Fibroblast of skin of back (primary cell): Measurements from ENCODE around the gene CCDC102B.
"Not testable (repeated sequence)": the region's sequence is repeated elsewhere in the genome, so short reads cannot be mapped to it uniquely, and the experiment has no call there.

Source experiments
- DNase-seq: peaks from one replicate; pipeline ENCODE4 v3.0.0-alpha.2; 2013

CCDC102B gene

GRCh38 chr18:68830256-68831045 lies 32.6 kb downstream of the CCDC102B start:
- DNase-seq: no peak

- DNase-seq: no peak
Measured at GRCh38 chr18:68833756-68834155, 35.9 kb downstream of the CCDC102B start.

DNA sequence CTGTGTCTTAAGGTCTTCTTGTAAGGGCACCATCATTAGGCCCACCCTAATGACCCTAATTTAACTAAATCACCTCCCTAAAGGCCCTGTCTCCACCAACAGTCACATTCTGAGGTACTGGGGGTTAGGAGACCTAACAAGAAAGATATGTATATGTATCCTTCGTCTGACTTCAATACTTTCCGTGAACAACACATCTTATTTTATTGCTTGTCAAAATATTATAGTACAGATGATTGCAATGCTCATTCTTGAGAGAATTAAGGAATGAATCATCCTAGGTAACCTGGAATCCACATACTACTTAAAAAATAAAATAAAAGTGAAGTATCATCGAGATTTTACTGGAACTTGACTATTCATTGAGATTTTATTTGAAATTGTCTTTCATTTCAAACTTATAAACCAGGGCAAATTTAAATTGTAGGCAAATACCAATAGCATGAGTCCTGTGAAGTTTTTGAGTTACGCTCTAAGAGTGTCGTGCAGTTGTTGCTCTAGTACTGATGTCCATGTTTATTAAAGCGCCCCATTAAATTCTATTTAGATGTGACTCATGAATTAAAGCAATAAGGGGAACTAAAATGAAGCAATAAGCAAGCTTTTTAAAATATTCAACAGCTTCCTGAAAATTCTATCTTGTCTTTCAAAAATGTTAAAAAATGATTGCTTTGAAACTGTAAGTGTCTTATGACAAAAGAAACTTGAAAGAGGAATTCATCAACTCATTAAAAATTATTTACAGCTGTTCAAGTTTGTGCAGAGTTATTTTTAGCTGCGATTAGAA lies 40.0 kb downstream of the CCDC102B start:
- peak; percentile 55 for DNase-seq

DNA sequence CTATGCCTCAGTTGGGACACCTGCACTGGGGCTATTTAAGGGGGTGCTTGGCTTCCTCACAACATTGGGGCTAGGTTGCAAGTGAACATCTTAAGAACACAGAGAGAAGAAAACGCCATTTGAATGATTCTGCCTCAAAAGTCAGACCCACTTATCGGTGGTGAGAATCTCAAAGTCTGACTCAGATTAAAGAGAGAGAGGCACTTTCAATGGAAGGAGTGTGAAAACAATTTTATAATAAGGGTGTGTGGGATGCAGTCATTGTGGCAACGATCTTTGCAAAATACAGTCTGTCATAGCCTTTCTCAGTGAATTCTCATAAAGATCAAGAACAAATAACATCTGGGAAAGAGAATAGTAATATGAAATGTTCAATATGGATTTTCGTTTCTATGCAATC lies 41.8 kb downstream of the CCDC102B start:
- DNase-seq: peak; percentile 21

DNA sequence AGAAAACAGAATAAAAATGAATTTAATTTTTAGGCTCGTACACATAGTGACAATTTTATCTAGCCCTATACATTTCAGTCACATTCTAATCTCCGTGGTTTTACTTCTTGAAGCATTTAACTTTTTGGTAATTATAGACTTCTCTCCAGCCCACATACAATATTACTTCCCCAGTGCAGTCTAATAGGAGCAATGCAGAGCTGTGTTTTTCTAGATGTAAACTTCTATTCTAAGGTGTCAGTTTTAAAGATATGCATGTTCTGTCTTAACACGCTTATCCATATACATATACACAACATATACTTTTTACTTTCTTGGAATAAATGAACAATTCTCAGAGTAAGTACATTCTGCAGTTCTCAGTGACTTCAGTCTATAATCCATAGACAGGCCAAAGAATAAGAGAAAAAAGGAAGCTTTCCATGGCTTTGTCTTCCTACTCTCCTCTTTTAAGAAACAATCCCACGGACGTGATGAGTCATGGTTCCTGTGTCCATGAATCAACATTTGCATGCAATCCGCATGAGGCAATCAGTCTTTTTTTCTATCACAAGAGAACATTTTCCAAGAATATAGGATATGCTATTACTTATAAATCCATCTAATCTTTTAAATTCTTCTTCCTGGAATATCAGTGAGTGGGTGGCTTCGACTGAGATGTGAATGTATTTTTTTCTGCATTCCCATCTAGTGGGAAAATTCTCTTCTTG lies 42.8 kb downstream of the CCDC102B start:
- peak; percentile 96 for DNase-seq

DNA sequence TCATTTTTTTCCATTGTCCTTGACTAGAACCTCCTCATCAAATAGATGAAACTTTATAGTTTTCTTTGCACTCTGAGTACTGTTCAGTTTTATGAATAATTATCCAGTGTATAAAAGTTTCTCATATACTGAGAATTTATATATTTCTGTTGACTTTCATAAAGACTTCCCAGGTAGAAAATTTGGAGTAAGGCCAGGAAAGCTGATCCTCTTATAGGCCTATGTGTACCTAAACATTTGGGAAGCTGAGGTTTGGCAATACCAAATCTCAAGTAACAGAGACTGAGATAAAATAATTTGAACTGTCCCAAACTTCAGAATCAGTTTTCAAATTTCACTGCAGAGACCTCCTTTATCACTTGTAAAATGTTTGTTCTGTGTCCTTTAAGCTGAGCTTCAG lies 43.4 kb downstream of the CCDC102B start:
- DNase-seq: no peak

- no peak for DNase-seq
Measured at GRCh38 chr18:68842951-68843350, 45.1 kb downstream of the CCDC102B start.

DNA sequence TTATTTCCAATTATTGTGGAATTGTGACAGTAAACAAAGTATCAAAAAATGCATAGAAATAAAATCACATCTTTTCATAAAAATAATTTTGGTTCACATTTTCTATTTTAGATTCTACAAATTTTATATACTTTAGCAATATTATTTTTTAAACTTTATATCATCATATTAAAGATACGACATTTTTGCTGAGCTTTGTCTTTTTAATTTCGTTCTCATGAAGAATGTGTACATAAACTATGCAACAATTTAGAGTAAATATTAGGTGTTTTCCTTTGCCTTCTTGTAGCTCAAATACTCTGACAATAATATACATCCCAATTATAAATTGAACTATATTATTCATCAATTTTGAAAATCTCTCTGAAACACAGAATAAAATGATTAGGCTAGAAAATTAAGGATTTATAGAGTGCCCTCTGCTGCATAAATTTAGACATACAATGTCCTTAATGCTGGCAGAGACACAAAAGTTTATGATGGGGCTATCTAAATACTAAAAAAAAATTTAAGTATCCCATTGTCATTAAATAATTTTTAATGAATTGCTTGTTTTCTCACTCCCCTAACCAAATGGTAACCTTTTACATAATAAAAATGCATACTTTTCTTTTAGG lies 45.7 kb downstream of the CCDC102B start:
- DNase-seq: no peak

- DNase-seq: peak; percentile 37
Measured at GRCh38 chr18:68847219-68847837, 49.4 kb downstream of the CCDC102B start.

DNA sequence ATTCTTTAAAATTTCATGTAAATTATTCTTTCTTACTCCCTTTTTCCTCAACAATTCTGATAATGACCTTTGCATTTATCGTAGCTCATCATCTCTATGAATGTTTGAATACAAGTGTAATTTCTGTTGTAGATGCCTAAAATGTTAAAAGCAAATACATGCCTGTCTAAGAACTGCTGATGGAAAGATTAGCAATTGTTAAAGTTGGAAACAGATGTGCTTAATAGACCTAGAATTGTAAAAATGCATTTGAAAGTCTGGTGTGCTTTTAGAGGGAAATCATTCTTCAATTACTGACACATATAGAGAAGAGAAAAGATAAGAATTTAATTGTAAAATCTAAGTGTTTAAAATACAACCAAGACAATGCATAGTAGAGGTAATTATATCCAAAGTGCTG lies 50.4 kb downstream of the CCDC102B start:
- no peak for DNase-seq

- no peak for DNase-seq
Measured at GRCh38 chr18:68854786-68855391, 57.0 kb downstream of the CCDC102B start.

DNA sequence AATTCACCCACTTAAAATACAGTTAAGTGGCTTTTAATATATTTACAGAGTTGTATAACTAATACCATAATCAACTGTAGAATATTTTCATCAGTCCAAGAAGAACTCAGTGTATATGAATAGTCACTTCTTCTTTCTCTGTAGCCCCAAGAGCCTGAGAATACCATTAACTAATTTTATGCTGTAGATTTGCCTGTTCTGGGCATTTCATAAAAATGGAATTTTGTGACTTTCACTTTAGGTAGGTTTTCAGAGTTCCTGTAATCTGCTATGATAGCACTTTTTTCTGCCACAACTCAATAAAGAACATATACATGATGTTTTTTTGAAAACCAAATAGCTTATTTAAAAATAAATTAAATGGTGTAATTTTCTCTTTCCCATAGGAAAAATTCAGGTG lies 57.6 kb downstream of the CCDC102B start:
- DNase-seq: no peak

DNA sequence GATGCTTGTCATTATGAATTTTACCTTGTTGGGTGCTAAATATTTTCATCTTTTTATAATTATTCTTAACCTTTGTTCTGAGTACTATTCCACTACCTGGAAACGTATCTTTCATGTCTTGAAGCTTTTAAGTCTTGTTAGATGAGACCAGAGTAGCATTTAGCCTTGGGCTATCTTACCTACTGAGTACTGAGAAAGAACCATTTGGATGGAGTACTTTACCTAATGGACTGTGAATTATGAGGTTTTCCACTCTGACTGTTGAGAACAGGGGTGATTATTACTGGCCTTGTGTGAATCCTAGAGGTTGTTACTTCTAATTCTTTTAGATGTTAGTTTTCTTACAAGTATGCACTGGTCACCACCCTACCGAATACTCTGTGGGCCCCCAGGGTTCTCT lies 63.5 kb downstream of the CCDC102B start:
- no peak for DNase-seq

DNA sequence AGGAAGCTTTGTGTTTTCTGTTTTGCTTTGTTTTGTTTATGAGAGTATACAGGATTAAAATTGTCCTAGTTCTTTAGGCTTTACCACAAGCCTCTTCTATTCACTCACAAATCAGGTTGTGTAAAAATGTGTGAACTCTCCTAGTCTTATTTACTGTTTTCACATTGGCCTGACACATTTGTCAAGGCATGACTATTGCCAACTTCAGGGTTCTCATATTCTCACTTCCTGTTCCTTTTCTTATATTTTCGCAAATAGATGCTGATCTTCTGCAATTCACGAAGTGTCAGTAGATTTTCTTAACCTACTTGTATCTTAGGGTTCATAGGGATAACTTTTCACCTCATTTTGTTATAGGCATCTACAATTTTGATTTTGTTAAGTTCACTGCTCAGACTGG lies 67.1 kb downstream of the CCDC102B start:
- DNase-seq: no peak

DNA sequence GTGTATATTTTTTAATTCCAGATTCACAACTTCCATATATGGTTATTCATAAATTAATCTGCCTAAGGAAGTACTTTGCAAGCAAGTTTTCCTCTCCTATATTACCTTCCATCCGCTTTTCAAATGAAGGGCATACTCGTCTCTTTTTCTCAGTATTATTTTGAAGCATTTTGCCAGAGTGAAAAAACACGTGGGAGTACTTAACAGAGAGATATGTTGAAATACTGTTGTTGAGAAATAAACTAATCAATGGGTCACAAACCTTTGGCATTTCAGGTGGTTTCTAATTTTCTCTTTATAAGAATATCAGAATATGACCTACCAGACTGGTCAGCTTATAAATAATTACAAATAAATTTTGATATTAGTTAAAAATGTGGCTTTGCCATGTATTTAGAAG lies 67.6 kb downstream of the CCDC102B start:
- no peak for DNase-seq

DNA sequence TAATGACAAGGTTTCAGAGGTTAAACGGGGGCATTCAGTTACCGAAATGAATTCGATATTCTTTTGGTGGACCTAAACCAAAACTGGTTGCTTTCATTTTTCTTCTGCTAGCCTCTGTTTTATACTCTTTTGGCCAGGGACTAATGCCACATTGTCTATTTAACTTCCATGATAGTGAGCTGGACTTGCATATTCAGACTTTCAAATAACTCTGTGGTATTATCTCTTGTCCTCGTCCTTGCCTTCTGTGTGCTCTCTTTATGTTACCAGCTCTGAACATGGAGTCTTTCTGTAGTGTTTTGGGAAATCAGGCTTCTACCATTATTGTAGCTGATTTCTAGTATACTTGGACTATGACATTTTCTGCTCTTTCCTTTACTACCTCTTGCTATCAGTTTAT lies 75.1 kb downstream of the CCDC102B start:
- DNase-seq: no peak

DNA sequence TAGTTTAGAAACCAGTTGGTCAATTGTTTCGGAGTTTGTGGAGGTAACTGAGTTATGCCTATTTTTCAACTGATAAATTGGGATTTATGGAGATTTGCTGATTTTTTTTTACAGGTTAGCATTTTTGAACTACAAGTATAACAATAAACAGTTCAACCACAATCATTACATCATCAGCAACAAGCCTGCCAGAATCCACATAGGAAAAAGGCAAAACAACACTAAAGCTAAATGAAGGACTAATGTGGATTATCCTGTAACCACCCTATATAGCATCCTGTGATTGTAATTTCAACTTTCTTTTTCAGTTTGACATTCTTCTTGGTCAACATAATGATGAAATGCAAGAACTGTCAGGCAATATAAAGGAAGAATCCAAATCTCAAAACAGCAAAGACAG lies 76.5 kb downstream of the CCDC102B start:
- peak; percentile 11 for DNase-seq

DNA sequence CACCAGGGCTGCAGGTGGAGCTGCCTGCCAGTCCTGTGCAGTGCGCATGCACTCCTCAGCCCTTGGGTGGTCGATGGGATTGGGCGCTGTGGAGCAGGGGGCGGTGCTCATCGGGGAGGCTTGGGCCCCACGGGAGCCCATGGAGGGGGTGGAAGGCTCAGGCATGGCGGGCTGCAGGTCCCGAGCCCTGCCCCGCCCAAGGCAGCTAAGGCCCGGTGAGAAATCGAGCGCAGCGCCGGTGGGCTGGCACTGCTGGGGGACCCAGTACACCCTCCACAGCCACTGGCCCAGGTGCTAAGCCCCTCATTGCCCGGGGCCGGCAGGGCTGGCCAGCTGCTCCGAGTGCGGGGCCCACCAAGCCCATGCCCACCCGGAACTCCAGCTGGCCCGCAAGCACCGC lies 82.1 kb downstream of the CCDC102B start:
- DNase-seq: not testable (repeated sequence)

GRCh38 chr18:68887410-68887809 lies 89.5 kb downstream of the CCDC102B start:
- DNase-seq: no peak

GRCh38 chr18:68893354-68893753 lies 95.5 kb downstream of the CCDC102B start:
- DNase-seq: no peak

DNA sequence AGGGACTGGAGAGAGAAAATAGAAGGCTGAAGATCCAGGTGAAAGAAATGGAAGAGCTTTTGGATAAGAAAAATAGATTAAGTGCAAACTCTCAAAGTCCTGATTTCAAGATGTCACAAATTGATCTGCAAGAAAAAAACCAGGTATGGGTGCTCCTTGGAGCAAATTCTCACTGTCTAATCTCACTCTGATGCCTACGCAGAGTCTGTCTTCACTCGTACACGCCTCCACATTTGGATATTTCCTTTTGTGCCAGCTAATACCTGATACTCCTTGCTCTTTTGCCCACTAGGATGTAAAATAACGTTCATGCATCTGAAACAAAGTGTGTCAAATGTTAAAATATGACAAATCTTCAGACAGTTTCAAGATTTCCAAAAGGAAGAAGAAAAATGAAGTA lies 99.4 kb downstream of the CCDC102B start:
- DNase-seq: no peak

DNA sequence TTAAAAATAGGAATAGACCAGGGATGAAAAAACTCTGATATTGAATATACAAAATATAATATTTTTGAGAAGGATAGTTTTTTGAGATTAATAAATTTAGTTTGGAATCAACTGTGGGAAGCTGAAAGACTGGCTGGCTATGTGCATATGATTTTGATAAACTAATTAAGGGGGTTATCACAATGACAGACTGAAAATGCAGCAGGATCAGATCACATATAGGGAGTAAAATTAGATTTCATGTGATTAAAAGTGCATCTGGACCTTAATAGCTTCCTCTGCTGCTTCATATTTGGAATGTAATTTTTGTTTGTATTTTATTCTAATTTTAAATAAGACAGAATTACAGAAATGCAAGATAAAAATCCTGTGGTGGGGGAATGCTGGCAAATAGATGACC lies 111.7 kb downstream of the CCDC102B start:
- no peak for DNase-seq
